ENCODE measurements around the gene ALDH3B1. TPM values are rescaled to one million over a fixed set of nuclear protein-coding genes. Genes with fewer than 3 reads are reported as not detected.

Gene ALDH3B1
- total RNA-seq, 1 donor from 2014 or later = 6.5 TPM

DNA sequence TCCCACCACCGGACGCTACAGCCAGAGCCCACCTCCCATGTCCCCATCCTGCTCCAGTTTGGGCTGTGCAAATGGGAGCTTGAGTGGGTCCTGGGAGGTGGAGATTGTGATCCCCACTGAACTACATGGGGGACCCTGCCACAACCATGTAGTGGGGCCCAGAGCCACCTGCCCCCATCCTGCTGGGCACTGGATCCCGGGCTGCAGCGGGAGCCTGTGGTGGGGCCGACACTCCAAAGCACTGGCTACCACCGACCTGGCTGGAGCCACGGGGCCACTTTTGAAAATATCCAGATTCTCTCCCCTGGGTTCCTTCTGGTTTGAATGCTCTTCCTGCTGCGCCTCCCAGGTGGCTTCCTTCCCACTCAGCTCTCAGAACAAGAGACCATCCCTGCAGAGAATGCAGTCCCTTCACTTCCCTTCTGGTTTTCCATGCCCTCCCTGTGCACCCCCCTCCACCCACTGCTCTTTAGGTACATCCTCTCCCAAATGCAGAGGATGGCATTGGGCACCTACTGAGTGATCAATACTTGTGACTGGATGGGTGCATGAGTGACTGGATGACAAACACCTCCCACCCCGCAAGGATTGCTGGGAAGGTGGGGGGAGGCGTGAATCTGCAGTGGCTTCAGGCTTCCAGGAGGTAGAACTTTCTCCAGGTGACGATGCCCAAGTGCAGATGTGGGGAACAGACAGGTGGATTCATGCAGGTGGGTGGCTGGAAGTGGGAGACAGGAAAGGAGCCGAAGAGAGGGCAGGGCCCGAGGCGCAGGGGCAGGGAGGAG is 5.4 kb upstream of the ALDH3B1 start:
- Mint-ChIP-seq H3K4me3 (ENCODE audit: unreplicated experiment) (peak overlapping the region; percentile 78), H3K36me3 (ENCODE audit: unreplicated experiment) (no peaks in the 10 kb centered on the region), H3K4me1 (ENCODE audit: unreplicated experiment) (peaks cover 32% of the 10 kb centered on the region), H3K27me3 (ENCODE audit: unreplicated experiment) (no peaks in the 10 kb centered on the region), H3K9me3 (ENCODE audit: unreplicated experiment) (no peaks in the 10 kb centered on the region), H3K27ac (ENCODE audit: unreplicated experiment) (peak overlapping the region; percentile 18)
- no peak for DNase-seq (ENCODE audit: extremely low spot score, unreplicated experiment)
- TF ChIP-seq CTCF (IDR thresholded peaks at IDR 0.05) = no peak

- TF ChIP-seq CTCF (IDR thresholded peaks at IDR 0.05) = no peak
- no peak overlapping the region for H3K4me3 Mint-ChIP-seq (ENCODE audit: unreplicated experiment)
- H3K4me1 Mint-ChIP-seq (ENCODE audit: unreplicated experiment) = peaks cover 50% of the 10 kb centered on the region
- no peak overlapping the region for H3K27ac Mint-ChIP-seq (ENCODE audit: unreplicated experiment)
- no peaks in the 10 kb centered on the region for H3K27me3 Mint-ChIP-seq (ENCODE audit: unreplicated experiment)
- no peaks in the 10 kb centered on the region for H3K9me3 Mint-ChIP-seq (ENCODE audit: unreplicated experiment)
- H3K36me3 Mint-ChIP-seq (ENCODE audit: unreplicated experiment) = no peaks in the 10 kb centered on the region
- no peak for DNase-seq (ENCODE audit: extremely low spot score, unreplicated experiment)
Observed at GRCh38 chr11:68006606-68007166, 3.4 kb upstream of the ALDH3B1 start.

DNA sequence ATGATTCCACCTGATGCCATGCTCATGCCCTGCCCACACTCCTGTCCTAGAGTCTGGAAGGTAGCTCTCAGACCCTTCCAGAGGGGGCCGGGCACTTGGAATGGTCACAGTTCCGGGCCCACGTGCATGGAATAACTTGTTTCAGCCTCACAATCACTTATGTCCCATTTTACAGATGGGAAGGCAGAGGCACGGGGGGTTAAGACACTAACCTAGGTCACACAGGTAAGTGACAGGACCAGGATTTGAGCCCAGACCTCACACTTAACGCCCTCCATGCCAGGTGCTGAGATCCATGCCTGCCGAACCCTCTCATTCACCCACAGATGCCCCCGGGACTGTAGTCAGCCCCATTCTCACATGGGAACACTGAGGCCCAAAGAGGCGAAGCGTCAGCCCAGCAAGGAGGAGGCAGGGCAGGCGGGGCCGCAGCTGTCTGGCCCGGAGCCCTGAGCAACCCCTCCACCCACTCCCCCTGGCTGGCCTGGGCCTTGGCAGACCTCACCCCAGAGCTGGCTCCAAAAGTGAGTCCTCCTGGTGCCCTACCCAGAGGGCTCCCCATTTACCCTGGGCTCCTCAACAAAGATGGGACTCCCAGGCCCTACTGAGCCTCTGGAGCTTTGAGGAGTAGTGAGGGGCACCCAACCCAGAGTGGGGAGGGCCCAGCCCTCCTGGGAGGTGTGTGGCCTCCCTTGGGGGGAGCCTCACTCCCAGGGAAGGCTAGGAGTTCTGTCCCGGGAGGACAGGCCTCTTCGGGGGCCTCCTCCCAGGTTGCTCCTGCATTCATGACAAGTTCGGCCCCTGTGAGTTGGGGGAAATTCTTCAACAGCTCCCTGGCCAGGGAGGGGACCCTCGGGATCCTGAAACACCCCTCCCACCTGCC is 2.4 kb upstream of the ALDH3B1 start:
- Mint-ChIP-seq H3K36me3 (ENCODE audit: unreplicated experiment) (no peaks in the 10 kb centered on the region), H3K4me3 (ENCODE audit: unreplicated experiment) (no peak overlapping the region), H3K4me1 (ENCODE audit: unreplicated experiment) (peaks cover 56% of the 10 kb centered on the region), H3K27ac (ENCODE audit: unreplicated experiment) (no peak overlapping the region), H3K9me3 (ENCODE audit: unreplicated experiment) (no peaks in the 10 kb centered on the region), H3K27me3 (ENCODE audit: unreplicated experiment) (no peaks in the 10 kb centered on the region)
- DNase-seq (ENCODE audit: extremely low spot score, unreplicated experiment) = no peak
- no peak for TF ChIP-seq CTCF (IDR thresholded peaks at IDR 0.05)

GRCh38 chr11:68008381-68009337 is 1.5 kb upstream of the ALDH3B1 start:
- Mint-ChIP-seq H3K4me1 (ENCODE audit: unreplicated experiment) (peaks cover 61% of the 10 kb centered on the region), H3K9me3 (ENCODE audit: unreplicated experiment) (no peaks in the 10 kb centered on the region), H3K4me3 (ENCODE audit: unreplicated experiment) (no peak overlapping the region), H3K36me3 (ENCODE audit: unreplicated experiment) (no peaks in the 10 kb centered on the region), H3K27ac (ENCODE audit: unreplicated experiment) (peak overlapping the region; percentile 9), H3K27me3 (ENCODE audit: unreplicated experiment) (no peaks in the 10 kb centered on the region)
- no peak for TF ChIP-seq CTCF (IDR thresholded peaks at IDR 0.05)
- DNase-seq (ENCODE audit: extremely low spot score, unreplicated experiment) = no peak

All from osteocyte (in vitro differentiated cells).